Right cardiac atrium (tissue), 5 donors: ENCODE measurements around the gene USH1C. TPM values are rescaled to one million over a fixed set of nuclear protein-coding genes. Genes with fewer than 3 reads are reported as not detected.

Experiments used
- ATAC-seq, 2 donors: fragments of 200-7000 bp; cut with Tn5 transposase; one replicate each; pipeline versions ENCODE4 v1.8.0 to v1.9.1; 2020; ENCODE audit warnings: moderate library complexity in 2 of 2, mild to moderate bottlenecking in 1 of 2
- DNase-seq, 3 donors: peaks; one replicate each; pipeline ENCODE4 v3.0.0-alpha.2; 2020
- H3K27ac ChIP-seq: one replicate; pipeline ENCODE4 v1.5.1; 2013; ENCODE audit warnings: mild to moderate bottlenecking, low read length, control low read depth, moderate library complexity
- H3K27me3 ChIP-seq: one replicate; pipeline ENCODE4 v1.6.1; 2013; ENCODE audit not compliant: control insufficient read depth, insufficient read depth
- H3K4me1 ChIP-seq: one replicate; pipeline ENCODE4 v1.6.1; 2013; ENCODE audit warnings: low read length; ENCODE audit not compliant: control insufficient read depth, insufficient read depth
- H3K4me3 ChIP-seq: one replicate; pipeline ENCODE4 v1.5.1; 2013; ENCODE audit warnings: low read length, control low read depth
- H3K9me3 ChIP-seq: one replicate; pipeline ENCODE4 v1.6.1; 2013; ENCODE audit warnings: low read length; ENCODE audit not compliant: control insufficient read depth
- WGBS: extraction: QIAGEN DNeasy Blood & Tissue Kit; methylation state at CpG from one replicate; pipeline ENCODE4 v1.1.7; 2013; 5-methylcytosine and 5-hydroxymethylcytosine counted together
- intact Hi-C, 4 donors: fragments of 100-400 bp; cut with DNase I; formaldehyde crosslinking; loops; one replicate each; pipeline versions ENCODE4 v1.11.0 to v1.14.0; 2022 to 2023
- polyA plus RNA-seq: library from polyadenylated mRNA; stranded (reverse); fragments of 200-250 nt; gene quantifications from one replicate; pipeline ENCODE4 v1.2.3, GENCODE V29; 2013
- total RNA-seq, 4 donors: library from RNA; stranded (reverse); fragmentation: NEBNext Ultra II Directional; extraction: Animal tissue kit (Norgen Biotek cat#: 25700); gene quantifications; one replicate each; pipeline ENCODE4 v1.2.1, GENCODE V29; 2021
- donor health status: healthy with polysubstance abuse.
- donor health status: DM: no; HTN: yes; CAD: no.
- donor health status: DM: no; HTN: no; CAD: no.
- donor health status: DM: no; HTN: yes; CAD: no; lungs with severe emphysema.
- donor health status: DM: yes; HTN: yes; CAD: no.

USH1C gene
- total and polyA plus RNA-seq, 5 donors, result 0.16 to 0.61 (median 0.33) TPM; not detected in 1

- Histone ChIP-seq H3K4me3 (no peak overlapping the region), H3K27ac (no peak overlapping the region), H3K4me1 (no peaks in the 10 kb centered on the region), H3K27me3 (no peaks in the 10 kb centered on the region), H3K9me3 (no peaks in the 10 kb centered on the region)
- DNase-seq (no peak), ATAC-seq (no peak)
- WGBS, result 41% methylated on average over 17 of the region's 17 CpGs
- intact Hi-C loops, result no loop called here
These were observed 539 bp downstream of the USH1C start for GRCh38 chr11:17543574-17544180.

DNA sequence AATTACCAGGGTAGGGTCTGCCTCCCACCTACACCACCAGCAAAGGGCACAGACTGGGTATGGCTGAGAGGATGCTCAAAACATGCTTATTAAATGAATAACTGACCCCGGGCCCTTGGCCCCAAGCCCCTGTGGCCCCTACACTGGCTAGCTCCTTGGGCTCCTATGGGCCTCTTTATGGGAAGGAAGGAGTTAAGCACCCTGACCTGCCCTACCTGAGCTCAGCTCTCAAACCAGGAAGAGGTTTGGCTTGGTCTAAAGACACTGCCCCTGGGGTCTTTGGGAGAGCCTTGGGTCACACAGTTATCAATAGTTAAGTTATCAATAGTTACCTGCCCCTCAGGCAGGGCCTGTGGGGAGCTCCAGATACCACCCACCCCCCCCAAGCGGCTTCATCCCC lies 1.2 kb downstream of the USH1C start:
- DNase-seq (no peak), ATAC-seq (no peak)
- H3K27me3 ChIP-seq, result no peaks in the 10 kb centered on the region
- no peaks in the 10 kb centered on the region for H3K4me1 ChIP-seq
- no peak overlapping the region for H3K4me3 ChIP-seq
- no peaks in the 10 kb centered on the region for H3K9me3 ChIP-seq
- intact Hi-C loops, result no loop called here
- no peak overlapping the region for H3K27ac ChIP-seq
- 83% methylated on average over 2 of the region's 2 CpGs for WGBS

DNA sequence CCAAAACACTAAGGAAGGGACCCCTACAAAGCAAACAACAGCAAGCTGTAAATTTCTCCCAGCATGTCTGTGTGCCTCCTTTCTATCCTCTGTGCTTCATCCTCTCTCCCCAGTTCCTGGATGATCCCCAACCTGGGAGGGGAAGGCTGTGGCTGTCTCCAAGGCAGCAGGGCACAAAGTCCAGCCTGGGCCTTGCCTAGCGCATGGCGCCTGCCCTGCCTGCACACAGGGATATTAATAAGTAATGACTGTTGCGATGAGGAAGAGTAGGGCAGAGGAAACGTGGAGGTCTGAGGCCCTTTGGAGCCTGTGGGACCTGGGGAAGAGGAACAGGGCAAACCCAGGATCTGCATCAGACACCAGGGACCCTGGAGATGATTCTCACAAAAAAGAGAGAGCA lies 2.0 kb downstream of the USH1C start:
- Histone ChIP-seq H3K9me3 (no peaks in the 10 kb centered on the region), H3K27me3 (no peaks in the 10 kb centered on the region), H3K4me1 (no peaks in the 10 kb centered on the region), H3K27ac (no peak overlapping the region), H3K4me3 (no peak overlapping the region)
- intact Hi-C loops, result no loop called here
- DNase-seq (no peak), ATAC-seq (no peak)
- WGBS, result 75% methylated on average over 4 of the region's 4 CpGs

- H3K27ac ChIP-seq, result no peak overlapping the region
- no peaks in the 10 kb centered on the region for H3K4me1 ChIP-seq
- no peaks in the 10 kb centered on the region for H3K9me3 ChIP-seq
- no peak for ATAC-seq
- no peak overlapping the region for H3K4me3 ChIP-seq
- WGBS, result 80% methylated on average over 4 of the region's 4 CpGs
- no peak for DNase-seq
- no peaks in the 10 kb centered on the region for H3K27me3 ChIP-seq
- intact Hi-C loops, result no loop called here
These were observed 2.8 kb downstream of the USH1C start for GRCh38 chr11:17541330-17541885.

DNA sequence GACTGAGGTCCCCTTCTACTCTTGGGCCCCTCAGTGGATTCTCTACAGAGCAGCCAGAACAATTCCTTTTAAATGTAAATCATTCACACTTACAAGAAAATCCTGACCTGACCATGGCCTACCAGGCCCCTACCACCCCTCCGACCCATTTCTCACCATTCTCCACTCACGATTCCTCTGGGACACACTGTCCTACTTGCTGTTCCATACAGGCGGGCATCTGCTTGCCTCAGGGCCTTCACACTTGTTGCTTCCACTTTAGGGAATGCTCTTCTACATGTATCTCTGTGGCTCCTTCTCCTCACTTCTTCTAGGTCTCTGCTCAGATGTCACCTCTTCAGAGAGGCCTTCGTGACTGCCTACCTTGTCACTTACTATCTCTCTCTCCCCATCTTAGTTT lies 3.4 kb downstream of the USH1C start:
- Histone ChIP-seq H3K27me3 (no peaks in the 10 kb centered on the region), H3K4me3 (no peak overlapping the region), H3K9me3 (no peaks in the 10 kb centered on the region), H3K4me1 (no peaks in the 10 kb centered on the region), H3K27ac (no peak overlapping the region)
- 88% methylated on average over 4 of the region's 4 CpGs for WGBS
- DNase-seq (no peak), ATAC-seq (no peak)
- intact Hi-C loops, result no loop called here

DNA sequence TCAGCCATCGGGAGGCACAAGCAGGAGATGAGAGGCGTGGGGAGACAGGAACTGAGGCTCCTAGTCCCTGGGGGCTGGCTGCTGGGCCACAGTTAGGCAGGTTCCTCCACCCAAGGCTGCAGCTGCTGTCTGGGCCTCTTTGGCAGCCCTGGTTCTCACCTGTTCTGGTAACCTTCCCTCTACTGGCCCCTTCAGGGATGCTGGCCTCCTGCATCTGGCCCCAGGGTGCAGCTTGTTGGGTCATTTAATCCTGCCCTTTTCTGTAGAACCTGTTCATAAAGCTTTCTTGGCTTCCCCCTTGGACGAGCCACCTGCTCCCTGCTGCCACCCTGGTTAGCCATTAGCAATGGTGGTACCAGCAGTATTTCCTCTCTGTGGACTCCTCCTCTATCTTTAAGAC lies 5.5 kb downstream of the USH1C start:
- Histone ChIP-seq H3K4me1 (no peaks in the 10 kb centered on the region), H3K27me3 (no peaks in the 10 kb centered on the region), H3K27ac (no peak overlapping the region), H3K9me3 (no peaks in the 10 kb centered on the region), H3K4me3 (no peak overlapping the region)
- DNase-seq (no peak), ATAC-seq (no peak)
- intact Hi-C loops, result no loop called here
- 71% methylated on average over 3 of the region's 3 CpGs for WGBS

GRCh38 chr11:17538054-17538453 lies 6.2 kb downstream of the USH1C start:
- no peak overlapping the region for H3K4me3 ChIP-seq
- 89% methylated on average over 1 of the region's 1 CpG for WGBS
- DNase-seq (no peak), ATAC-seq (no peak)
- intact Hi-C loops, result no loop called here
- no peak overlapping the region for H3K27ac ChIP-seq
- no peaks in the 10 kb centered on the region for H3K4me1 ChIP-seq
- H3K9me3 ChIP-seq, result no peaks in the 10 kb centered on the region
- no peaks in the 10 kb centered on the region for H3K27me3 ChIP-seq

DNA sequence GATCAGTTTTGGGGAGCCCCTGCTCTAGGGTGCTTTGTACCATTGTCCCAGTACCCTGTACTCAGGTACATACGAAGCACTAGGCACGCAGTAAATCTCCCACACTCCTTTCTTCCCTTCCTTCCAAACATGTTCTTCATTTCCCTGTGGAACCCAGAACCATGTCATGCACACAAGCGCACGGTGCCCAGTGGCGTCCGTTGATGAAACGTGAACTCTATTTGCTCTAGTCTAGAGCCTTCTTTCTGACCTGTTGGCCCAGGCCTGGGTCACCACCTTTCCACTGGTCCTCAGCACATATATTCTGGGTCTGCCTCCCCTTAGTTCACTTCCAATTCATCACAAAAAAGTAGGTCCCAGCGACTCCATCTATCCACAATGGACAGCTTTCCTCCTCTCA lies 7.0 kb downstream of the USH1C start:
- intact Hi-C loops, result no loop called here
- H3K4me3 ChIP-seq, result no peak overlapping the region
- H3K27ac ChIP-seq, result no peak overlapping the region
- H3K27me3 ChIP-seq, result no peaks in the 10 kb centered on the region
- ATAC-seq (no peak), DNase-seq (no peak)
- WGBS, result 86% methylated on average over 8 of the region's 8 CpGs
- no peaks in the 10 kb centered on the region for H3K9me3 ChIP-seq
- no peaks in the 10 kb centered on the region for H3K4me1 ChIP-seq

DNA sequence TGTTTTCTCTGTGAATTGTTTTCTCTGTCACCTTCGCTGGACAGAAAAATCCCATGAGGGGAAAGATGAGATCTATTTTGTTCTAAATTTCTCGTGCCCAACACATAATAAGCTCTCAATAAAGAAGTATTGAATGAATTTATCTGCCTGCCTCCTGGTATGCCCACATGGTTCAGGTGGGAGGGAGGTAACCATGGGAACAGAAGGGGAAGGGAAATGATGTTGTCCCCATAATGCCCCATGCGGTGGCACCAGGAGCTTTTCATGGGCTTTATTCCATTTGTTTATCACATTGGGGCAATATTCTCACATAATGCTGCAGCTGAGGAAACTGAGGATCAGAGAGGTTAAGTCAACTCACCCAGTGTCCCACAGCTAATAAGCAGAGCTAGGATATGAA lies 8.7 kb downstream of the USH1C start:
- ATAC-seq, result no peak
- Histone ChIP-seq H3K4me1 (no peaks in the 10 kb centered on the region), H3K27me3 (no peaks in the 10 kb centered on the region), H3K9me3 (no peaks in the 10 kb centered on the region), H3K27ac (no peak overlapping the region), H3K4me3 (no peak overlapping the region)
- WGBS, result 84% methylated on average over 3 of the region's 3 CpGs
- DNase-seq, result no peak
- intact Hi-C loops, result no loop called here

DNA sequence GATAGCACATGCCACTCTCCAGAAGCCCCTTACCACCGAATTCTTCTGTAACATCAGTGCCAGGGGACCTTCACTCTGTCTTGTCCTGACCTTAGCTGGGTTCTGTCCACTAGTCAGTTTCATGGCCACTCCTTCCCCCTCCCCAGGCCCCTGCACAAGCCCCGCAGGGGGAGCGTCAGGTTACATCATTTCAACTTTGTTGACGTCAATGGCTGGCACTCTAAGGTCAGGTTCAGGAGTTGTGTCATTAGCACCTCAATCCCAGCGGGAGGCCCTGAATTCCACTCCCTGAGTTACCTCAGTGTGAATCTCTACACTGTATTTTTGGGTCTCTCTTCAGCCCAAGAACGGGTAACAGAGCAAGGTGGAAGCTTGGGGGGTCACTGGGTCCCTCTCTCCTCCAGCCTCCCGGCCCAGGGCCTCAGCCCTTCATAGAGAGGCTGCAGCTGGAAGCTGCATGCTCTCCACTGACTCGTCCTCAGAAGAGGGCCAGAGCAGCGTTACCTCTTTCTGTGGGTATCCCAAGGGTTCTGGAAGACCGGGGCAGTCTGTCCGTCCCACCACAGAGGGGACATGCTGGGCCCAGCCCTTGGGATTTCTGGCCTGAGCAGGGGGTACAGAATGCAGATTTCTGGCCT lies 10.3 kb downstream of the USH1C start:
- H3K27ac ChIP-seq, result no peak overlapping the region
- no peak for ATAC-seq
- WGBS, result 70% methylated on average over 11 of the region's 11 CpGs
- intact Hi-C loops, result no loop called here
- H3K4me3 ChIP-seq, result no peak overlapping the region
- DNase-seq, result no peak
- no peaks in the 10 kb centered on the region for H3K9me3 ChIP-seq
- no peaks in the 10 kb centered on the region for H3K27me3 ChIP-seq
- no peaks in the 10 kb centered on the region for H3K4me1 ChIP-seq

- Histone ChIP-seq H3K4me1 (no peaks in the 10 kb centered on the region), H3K27me3 (no peaks in the 10 kb centered on the region), H3K9me3 (no peaks in the 10 kb centered on the region), H3K27ac (no peak overlapping the region), H3K4me3 (no peak overlapping the region)
- DNase-seq (no peak), ATAC-seq (no peak)
- intact Hi-C loops, result no loop called here
- 88% methylated on average over 6 of the region's 6 CpGs for WGBS
These were observed 10.9 kb downstream of the USH1C start for GRCh38 chr11:17533341-17533740.
